Measurements from ENCODE around the gene EPM2AIP1.

DNA sequence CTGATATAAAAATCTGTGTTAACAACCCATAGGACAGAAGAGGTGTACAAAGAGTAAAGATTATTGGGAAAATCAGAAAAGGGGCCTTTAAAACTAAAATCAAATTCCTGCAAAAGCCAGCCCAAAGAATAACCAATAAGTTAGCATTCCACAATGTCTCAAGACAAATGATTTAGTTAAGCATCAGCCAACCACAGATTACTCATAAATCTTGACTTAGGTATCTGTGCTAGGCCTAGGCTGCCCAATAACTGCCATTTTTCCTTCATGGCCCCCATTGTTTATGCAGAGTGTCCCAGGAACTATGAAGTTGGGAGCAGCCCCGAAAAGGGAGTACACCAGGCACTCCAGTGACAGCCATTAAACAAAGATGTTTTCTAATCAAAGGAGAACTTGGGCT, 55.4 kb downstream of the EPM2AIP1 start:
- no peak for TF ChIP-seq POLR2A (IDR thresholded peaks at IDR 0.05; ENCODE audit: low read depth)
- TF ChIP-seq CTCF (IDR thresholded peaks at IDR 0.05): no peak
- no peak for TF ChIP-seq POLR2AphosphoS5 (IDR thresholded peaks at IDR 0.05)
- TF ChIP-seq EP300 (IDR thresholded peaks at IDR 0.05): no peak

Measured in esophagus muscularis mucosa (tissue), 4 donors.